B cell (primary cell): Measurements from ENCODE around the gene MEGF11. TPM values are rescaled to one million over a fixed set of nuclear protein-coding genes. Genes with fewer than 3 reads are reported as not detected.

ENCODE experiments used
- ATAC-seq: fragments of 200-7000 bp; cut with Tn5 transposase; one replicate; pipeline ENCODE4 v1.10.0; 2021; ENCODE audit warnings: low read depth, mild to moderate bottlenecking, moderate number of reproducible peaks, moderate library complexity
- CTCF ChIA-PET: fragments of 350-600 bp; sonication (Branson Sonifier 250); formaldehyde crosslinking; loops from one replicate; lab custom pipeline; 2021; ENCODE audit warnings: antibody characterized with exemption, inconsistent platforms; lab: Charles Lee
- POLR2A ChIA-PET: fragments of 350-600 bp; sonication (Branson Sonifier 250); formaldehyde crosslinking; loops from one replicate; lab custom pipeline; 2021; ENCODE audit warnings: antibody characterized with exemption; lab: Charles Lee
- DNase-seq: peaks from one replicate; pipeline ENCODE4 v3.0.0; 2013
- H2AFZ ChIP-seq: 2 replicates; pipeline ENCODE4 v1.6.1; 2012; ENCODE audit warnings: mild to moderate bottlenecking, low read depth, low read length; ENCODE audit not compliant: insufficient read depth, poor library complexity, severe bottlenecking
- H3K27ac ChIP-seq, 2 donors: 1 replicate in 1 of 2; 2 replicates in 1 of 2; pipeline ENCODE4 v1.5.1; 2012 to 2013; ENCODE audit warnings: low read length in 2 of 2, mild to moderate bottlenecking in 2 of 2, moderate library complexity in 1 of 2
- H3K27me3 ChIP-seq, 4 experiments: fragments of 200-600 bp in 1 of 4; sonication (generic) in 1 of 4; replicated peaks in 1 of 4; 1 replicate in 2 of 4; 2 replicates in 2 of 4; pipeline versions ENCODE4 v1.6.1 to v1.7.0; 2013 to 2016; ENCODE audit warnings: low read length in 3 of 4, mild to moderate bottlenecking in 2 of 4, mixed read lengths in 1 of 4, moderate library complexity in 1 of 4; ENCODE audit not compliant: insufficient read depth in 4 of 4, control insufficient read depth in 3 of 4; ENCODE audit errors: control extremely low read depth in 1 of 4
- H3K36me3 ChIP-seq, 2 experiments: replicated peaks in 1 of 2; 1 replicate in 1 of 2; 2 replicates in 1 of 2; pipeline versions ENCODE4 v1.6.1 to v1.7.1; 2013; ENCODE audit warnings: low read length in 1 of 2; ENCODE audit not compliant: insufficient read depth in 2 of 2, control insufficient read depth in 1 of 2; ENCODE audit errors: control extremely low read depth in 1 of 2, extremely low read depth in 1 of 2
- H3K4me1 ChIP-seq, 2 donors: fragments of 200-600 bp in 1 of 2; sonication (generic) in 1 of 2; 1 replicate in 1 of 2; 2 replicates in 1 of 2; pipeline versions ENCODE4 v1.5.1 to v1.6.1; 2013 to 2017; ENCODE audit warnings: low read length in 2 of 2; ENCODE audit not compliant: control insufficient read depth in 2 of 2, insufficient read depth in 2 of 2
- H3K4me2 ChIP-seq: replicated peaks from 2 replicates; pipeline ENCODE3; 2012; ENCODE audit warnings: mild to moderate bottlenecking, low read depth, low read length; ENCODE audit not compliant: poor library complexity, severe bottlenecking
- H3K4me3 ChIP-seq, 5 experiments: fragments of 200-600 bp in 1 of 5; sonication (generic) in 1 of 5; 1 replicate in 3 of 5; 2 replicates in 2 of 5; pipeline versions ENCODE4 v1.5.1 to v1.7.0; 2011 to 2016; ENCODE audit warnings: low read length in 4 of 5, mild to moderate bottlenecking in 4 of 5, low read depth in 2 of 5, control low read depth in 1 of 5, moderate library complexity in 1 of 5; ENCODE audit not compliant: insufficient read depth in 1 of 5; ENCODE audit errors: control extremely low read depth in 1 of 5, extremely low read depth in 1 of 5
- H3K79me2 ChIP-seq: fragments of 200-600 bp; sonication (generic); one replicate; pipeline ENCODE4 v1.6.0; 2016; ENCODE audit warnings: low read length; ENCODE audit not compliant: control insufficient read depth, insufficient read depth
- H3K9ac ChIP-seq: fragments of 200-600 bp; sonication (generic); 2 replicates; pipeline ENCODE4 v1.6.1; 2017; ENCODE audit warnings: mild to moderate bottlenecking, low read length, moderate library complexity
- H3K9me3 ChIP-seq, 3 donors: one replicate each; pipeline versions ENCODE4 v1.6.1 to v1.7.1; 2013; ENCODE audit warnings: low read length in 2 of 3; ENCODE audit not compliant: control insufficient read depth in 2 of 3, insufficient read depth in 1 of 3; ENCODE audit errors: control extremely low read depth in 1 of 3
- H4K20me1 ChIP-seq: 2 replicates; pipeline ENCODE4 v1.6.0; 2012; ENCODE audit warnings: mild to moderate bottlenecking, low read length; ENCODE audit not compliant: insufficient read depth, control insufficient read depth, poor library complexity, severe bottlenecking
- H3K27ac Mint-ChIP-seq: one replicate; pipeline ENCODE4 v1.8.0; 2021; ENCODE audit warnings: mixed read lengths
- H3K27me3 Mint-ChIP-seq: one replicate; pipeline ENCODE4 v1.8.0; 2021; ENCODE audit warnings: mixed read lengths
- H3K4me1 Mint-ChIP-seq: one replicate; pipeline ENCODE4 v1.8.0; 2021; ENCODE audit warnings: mixed read lengths
- H3K4me3 Mint-ChIP-seq: one replicate; pipeline ENCODE4 v1.8.0; 2021; ENCODE audit warnings: mixed read lengths
- H3K9me3 Mint-ChIP-seq: one replicate; pipeline ENCODE4 v1.8.0; 2022; ENCODE audit warnings: mixed read lengths; ENCODE audit not compliant: insufficient read depth
- EZH2 ChIP-seq: IDR thresholded peaks from 2 replicates; pipeline ENCODE4 v1.6.1; 2012; ENCODE audit warnings: borderline replicate concordance, low read depth, mild to moderate bottlenecking, moderate library complexity, low read length; ENCODE audit not compliant: insufficient read depth, poor library complexity, severe bottlenecking
- WGBS: methylation state at CpG from one replicate; pipeline ENCODE4 v1.1.5; 2013; ENCODE audit warnings: missing lambda C conversion rate; ENCODE audit not compliant: insufficient coverage; 5-methylcytosine and 5-hydroxymethylcytosine counted together
- intact Hi-C: fragments of 100-400 bp; cut with micrococcal nuclease; formaldehyde crosslinking; loops from one replicate; pipeline ENCODE4 v1.10.0; 2022
- polyA plus RNA-seq: library from polyadenylated mRNA; depleted of rRNA; stranded (reverse); fragments of >200 nt; gene quantifications from 2 replicates; pipeline ENCODE4 v1.2.3, GENCODE V29; 2012
- total RNA-seq, 2 donors: library from RNA; stranded (reverse); fragments of 120-200 nt in 1 of 2; gene quantifications; 1 replicate in 1 of 2; 2 replicates in 1 of 2; pipeline versions ENCODE4 v1.2.3 to v1.2.4, GENCODE V29; 2013 to 2022
- TF ChIP-seq, protein P1 (sequence below): fragments of 200-600 bp; IDR thresholded peaks from one replicate; pipeline ENCODE4 v1.8.0; 2022; ENCODE audit warnings: antibody characterized with exemption, mild to moderate bottlenecking

MEGF11 gene
- total and polyA plus RNA-seq, 2 donors (not counting 1 experiment from before 2014, with no cell fraction given), result 0.04 to 0.34 TPM

DNA sequence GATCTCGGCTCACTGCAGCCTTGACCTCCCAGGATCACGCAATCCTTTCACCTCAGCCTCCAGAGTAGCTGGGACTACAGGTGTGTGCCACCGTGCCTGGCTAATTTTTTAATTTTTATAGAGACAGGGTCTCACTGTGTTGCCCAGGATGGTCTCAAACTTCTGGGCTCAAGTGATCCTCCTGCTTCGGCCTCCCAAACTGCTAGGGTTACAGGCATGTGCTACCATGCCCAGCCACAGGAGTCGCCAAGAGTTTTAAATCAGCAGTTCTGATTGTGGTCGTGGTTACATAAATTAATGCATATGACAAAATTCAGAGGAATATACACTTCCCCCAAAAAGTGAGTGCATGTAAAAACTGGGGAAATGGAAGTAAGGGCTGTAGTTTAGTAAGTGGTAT lies 32.9 kb downstream of the MEGF11 start:
- Histone ChIP-seq H3K4me3 (no peak overlapping the region), H3K4me2 (no peak overlapping the region), H3K79me2 (no peaks in the 10 kb centered on the region), H3K27ac (no peak overlapping the region), H3K9me3 (no peaks in the 10 kb centered on the region), H3K9ac (no peak overlapping the region), H4K20me1 (no peaks in the 10 kb centered on the region), H2AFZ (no peak overlapping the region), H3K27me3 (no peaks in the 10 kb centered on the region), H3K4me1 (no peaks in the 10 kb centered on the region), H3K36me3 (no peaks in the 10 kb centered on the region)
- Mint-ChIP-seq H3K9me3 (no peaks in the 10 kb centered on the region), H3K4me3 (no peak overlapping the region), H3K27ac (no peak overlapping the region), H3K4me1 (no peaks in the 10 kb centered on the region), H3K27me3 (peaks cover 24% of the 10 kb centered on the region)
- no peak for ATAC-seq
- ChIA-PET CTCF (interaction anchor here (0.6 kb wide), 1 partner anchor 151 kb away, joined by 3 read pairs; no protein-coding TSS in a partner anchor), POLR2A (interaction anchor here (0.7 kb wide), 1 partner anchor 272 kb away, joined by 3 read pairs; no protein-coding TSS in a partner anchor)
- TF ChIP-seq, protein P1, sequence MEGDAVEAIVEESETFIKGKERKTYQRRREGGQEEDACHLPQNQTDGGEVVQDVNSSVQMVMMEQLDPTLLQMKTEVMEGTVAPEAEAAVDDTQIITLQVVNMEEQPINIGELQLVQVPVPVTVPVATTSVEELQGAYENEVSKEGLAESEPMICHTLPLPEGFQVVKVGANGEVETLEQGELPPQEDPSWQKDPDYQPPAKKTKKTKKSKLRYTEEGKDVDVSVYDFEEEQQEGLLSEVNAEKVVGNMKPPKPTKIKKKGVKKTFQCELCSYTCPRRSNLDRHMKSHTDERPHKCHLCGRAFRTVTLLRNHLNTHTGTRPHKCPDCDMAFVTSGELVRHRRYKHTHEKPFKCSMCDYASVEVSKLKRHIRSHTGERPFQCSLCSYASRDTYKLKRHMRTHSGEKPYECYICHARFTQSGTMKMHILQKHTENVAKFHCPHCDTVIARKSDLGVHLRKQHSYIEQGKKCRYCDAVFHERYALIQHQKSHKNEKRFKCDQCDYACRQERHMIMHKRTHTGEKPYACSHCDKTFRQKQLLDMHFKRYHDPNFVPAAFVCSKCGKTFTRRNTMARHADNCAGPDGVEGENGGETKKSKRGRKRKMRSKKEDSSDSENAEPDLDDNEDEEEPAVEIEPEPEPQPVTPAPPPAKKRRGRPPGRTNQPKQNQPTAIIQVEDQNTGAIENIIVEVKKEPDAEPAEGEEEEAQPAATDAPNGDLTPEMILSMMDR, result no peak
- TF ChIP-seq EZH2, result no peak
- WGBS, result 98% methylated on average over 3 of the region's 6 CpGs
- DNase-seq, result no peak
- intact Hi-C loops, result no loop called here

DNA sequence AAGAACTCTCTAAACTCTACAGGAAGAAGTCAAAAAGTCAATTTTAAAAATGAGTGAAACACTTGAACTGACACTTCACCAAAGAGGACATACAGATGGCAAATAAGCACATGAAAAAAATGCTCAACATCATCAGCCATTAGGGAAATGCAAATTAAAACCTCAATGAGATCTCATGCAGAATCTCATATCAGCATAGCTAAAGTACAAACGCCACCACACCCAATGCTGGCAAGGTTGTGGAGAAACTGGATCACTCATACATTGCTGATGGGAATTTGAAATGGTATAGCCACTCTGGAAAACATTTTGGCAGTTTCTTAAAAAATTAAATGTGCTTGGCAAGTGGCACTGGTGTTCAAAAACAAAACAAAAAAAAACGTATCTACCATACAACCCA lies 34.2 kb downstream of the MEGF11 start:
- H3K4me1 Mint-ChIP-seq, result no peaks in the 10 kb centered on the region
- no peaks in the 10 kb centered on the region for H3K36me3 ChIP-seq
- H3K9ac ChIP-seq, result no peak overlapping the region
- H3K9me3 ChIP-seq, result no peaks in the 10 kb centered on the region
- TF ChIP-seq, protein P1, result no peak
- TF ChIP-seq EZH2, result no peak
- H4K20me1 ChIP-seq, result no peaks in the 10 kb centered on the region
- no peaks in the 10 kb centered on the region for H3K79me2 ChIP-seq
- no CpG with 5 or more reads among the region's 2 CpGs for WGBS
- no peaks in the 10 kb centered on the region for H3K4me1 ChIP-seq
- no peak overlapping the region for H3K27ac Mint-ChIP-seq
- no peak for ATAC-seq
- no peak for DNase-seq
- intact Hi-C loops, result no loop called here
- POLR2A ChIA-PET, result no interaction called here
- no peaks in the 10 kb centered on the region for H3K9me3 Mint-ChIP-seq
- no peak overlapping the region for H2AFZ ChIP-seq
- peaks cover 24% of the 10 kb centered on the region for H3K27me3 Mint-ChIP-seq
- H3K4me2 ChIP-seq, result no peak overlapping the region
- CTCF ChIA-PET, result interaction anchor here (0.7 kb wide), 1 partner anchor 166 kb away, joined by 3 read pairs; no protein-coding TSS in a partner anchor
- H3K27me3 ChIP-seq, result no peaks in the 10 kb centered on the region
- H3K4me3 Mint-ChIP-seq, result no peak overlapping the region
- H3K27ac ChIP-seq, result no peak overlapping the region
- no peak overlapping the region for H3K4me3 ChIP-seq
